ENCODE data around the gene CSNK1E. TPM values are rescaled to one million over a fixed set of nuclear protein-coding genes. Genes with fewer than 3 reads are reported as not detected.

CSNK1E gene
- total RNA-seq, 1 experiment from 2014 or later, result 118 TPM

- Histone ChIP-seq H3K27ac (peak overlapping the region; percentile 88), H3K4me3 (no peak overlapping the region), H3K4me1 (replicated peaks) (peaks cover 65% of the 10 kb centered on the region), H3K27me3 (replicated peaks) (no peaks in the 10 kb centered on the region), H3K36me3 (peaks cover 90% of the 10 kb centered on the region), H3K9me3 (replicated peaks) (no peaks in the 10 kb centered on the region)
- no peak for DNase-seq (ENCODE audit: low read depth in 1 of 2, low spot score in 2 of 2)
Observed at GRCh38 chr22:38309614-38310517, 7.4 kb downstream of the CSNK1E start.

DNA sequence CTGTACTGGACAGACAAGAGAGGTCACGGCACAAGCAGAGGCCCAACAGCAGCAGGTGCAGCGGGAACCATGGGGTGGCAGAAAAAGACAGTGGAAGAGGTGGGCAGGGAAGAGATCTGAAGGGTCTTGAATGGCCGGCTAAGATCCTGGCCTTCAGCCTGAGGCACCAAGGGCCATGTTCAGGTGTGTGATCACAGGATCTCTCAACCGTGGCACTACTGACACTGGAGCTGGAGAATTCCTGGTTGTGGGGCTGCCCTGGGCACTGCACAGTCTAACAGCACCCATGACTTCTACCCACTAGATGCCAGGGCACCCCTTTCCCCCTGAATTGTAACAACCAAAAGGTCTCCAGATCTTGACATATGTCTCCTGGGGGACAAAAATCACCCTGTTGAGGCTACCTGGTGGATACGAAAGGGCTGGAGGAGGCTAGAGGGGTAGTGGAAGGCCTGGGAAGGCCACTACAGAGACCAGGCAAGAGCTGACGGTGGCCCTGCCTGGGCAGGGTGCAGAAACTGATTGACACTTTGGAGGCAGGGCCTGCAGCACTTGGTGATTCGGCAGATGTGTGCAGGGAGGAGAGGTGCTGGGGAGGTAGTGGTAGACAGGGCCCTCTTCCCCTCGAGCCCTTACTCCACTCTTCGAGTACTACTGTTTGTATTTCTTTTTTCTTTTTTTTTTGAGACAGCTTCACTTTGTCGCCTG, 8.3 kb downstream of the CSNK1E start:
- Histone ChIP-seq H3K27ac (no peak overlapping the region), H3K4me3 (no peak overlapping the region), H3K9me3 (replicated peaks) (no peaks in the 10 kb centered on the region), H3K4me1 (replicated peaks) (peaks cover 55% of the 10 kb centered on the region), H3K27me3 (replicated peaks) (no peaks in the 10 kb centered on the region), H3K36me3 (peaks cover 95% of the 10 kb centered on the region)
- no peak for DNase-seq (ENCODE audit: low read depth in 1 of 2, low spot score in 2 of 2)

- Histone ChIP-seq H3K4me3 (no peak overlapping the region), H3K36me3 (peaks cover 99% of the 10 kb centered on the region)
- DNase-seq (ENCODE audit: low read depth in 1 of 2, low spot score in 2 of 2), result no peak
Observed at GRCh38 chr22:38305471-38306448, 11.5 kb downstream of the CSNK1E start.

GRCh38 chr22:38304526-38304925, 12.7 kb downstream of the CSNK1E start:
- H3K9me3 ChIP-seq (replicated peaks), result no peaks in the 10 kb centered on the region
- peaks cover 99% of the 10 kb centered on the region for H3K36me3 ChIP-seq
- no peak for DNase-seq (ENCODE audit: low read depth in 1 of 2, low spot score in 2 of 2)
- H3K4me1 ChIP-seq (replicated peaks), result peaks cover 11% of the 10 kb centered on the region
- H3K27ac ChIP-seq, result no peak overlapping the region
- no peak overlapping the region for H3K4me3 ChIP-seq
- H3K27me3 ChIP-seq (replicated peaks), result no peaks in the 10 kb centered on the region

More at GRCh38 chr22:38305471-38306448, 11.5 kb downstream of the CSNK1E start:
- Histone ChIP-seq H3K27ac (no peak overlapping the region), H3K27me3 (replicated peaks) (no peaks in the 10 kb centered on the region), H3K9me3 (replicated peaks) (no peaks in the 10 kb centered on the region), H3K4me1 (replicated peaks) (peaks cover 24% of the 10 kb centered on the region)

DNA sequence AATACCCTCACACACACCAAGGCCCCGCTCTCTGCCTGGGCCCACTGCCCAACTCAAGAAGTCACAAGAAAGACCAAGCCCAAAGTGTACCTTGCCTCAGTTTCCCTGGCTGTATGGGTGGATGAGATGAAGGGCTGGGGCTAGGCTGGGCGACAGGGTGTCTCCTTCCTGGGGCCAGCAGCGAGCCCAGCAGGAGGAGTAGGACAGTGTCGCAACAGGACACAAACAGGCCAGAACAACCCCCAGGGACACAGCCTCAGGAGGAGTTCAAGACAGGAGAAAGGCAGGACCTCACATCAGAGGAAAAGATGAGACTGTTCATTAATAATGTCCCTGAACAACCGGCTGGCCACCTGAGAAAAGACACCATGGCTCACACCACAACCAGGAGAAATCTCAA, 13.3 kb downstream of the CSNK1E start:
- no peaks in the 10 kb centered on the region for H3K9me3 ChIP-seq (replicated peaks)
- DNase-seq (ENCODE audit: low read depth in 1 of 2, low spot score in 2 of 2), result no peak
- no peak overlapping the region for H3K4me3 ChIP-seq
- peaks cover 14% of the 10 kb centered on the region for H3K4me1 ChIP-seq (replicated peaks)
- peaks cover 99% of the 10 kb centered on the region for H3K36me3 ChIP-seq
- H3K27ac ChIP-seq, result no peak overlapping the region
- no peaks in the 10 kb centered on the region for H3K27me3 ChIP-seq (replicated peaks)

- Histone ChIP-seq H3K9me3 (replicated peaks) (no peaks in the 10 kb centered on the region), H3K4me3 (no peak overlapping the region), H3K27me3 (replicated peaks) (no peaks in the 10 kb centered on the region), H3K36me3 (peaks cover 99% of the 10 kb centered on the region), H3K4me1 (replicated peaks) (peaks cover 21% of the 10 kb centered on the region), H3K27ac (no peak overlapping the region)
- DNase-seq (ENCODE audit: low read depth in 1 of 2, low spot score in 2 of 2), result no peak
Observed at GRCh38 chr22:38302906-38303305, 14.3 kb downstream of the CSNK1E start.

DNA sequence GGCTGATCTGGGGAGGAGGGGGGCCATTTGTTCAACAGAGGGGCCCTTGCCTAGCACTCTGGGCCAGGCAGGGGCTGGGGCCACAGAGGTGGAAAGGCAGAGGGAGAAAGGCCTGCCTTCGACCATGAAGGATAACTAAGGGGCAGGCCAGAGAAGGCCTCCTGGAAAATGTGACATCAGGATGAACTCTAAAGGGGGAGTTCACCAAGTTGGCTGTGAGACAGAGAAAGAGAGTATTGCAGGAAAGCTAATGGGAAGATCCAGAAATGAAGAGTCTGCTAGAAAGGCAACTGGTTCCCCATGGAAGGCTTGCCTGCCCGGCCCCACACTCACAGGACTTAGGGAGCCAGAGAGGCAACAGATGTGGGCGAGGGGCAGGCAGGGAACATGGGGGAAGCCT, 16.3 kb downstream of the CSNK1E start:
- H3K27ac ChIP-seq, result no peak overlapping the region
- H3K4me1 ChIP-seq (replicated peaks), result peaks cover 15% of the 10 kb centered on the region
- no peak overlapping the region for H3K4me3 ChIP-seq
- H3K36me3 ChIP-seq, result peaks cover 99% of the 10 kb centered on the region
- no peaks in the 10 kb centered on the region for H3K27me3 ChIP-seq (replicated peaks)
- no peaks in the 10 kb centered on the region for H3K9me3 ChIP-seq (replicated peaks)
- DNase-seq (ENCODE audit: low read depth in 1 of 2, low spot score in 2 of 2), result no peak

- DNase-seq (ENCODE audit: low read depth in 1 of 2, low spot score in 2 of 2), result no peak
- no peak overlapping the region for H3K4me3 ChIP-seq
- no peak overlapping the region for H3K27ac ChIP-seq
- H3K36me3 ChIP-seq, result peaks cover 99% of the 10 kb centered on the region
- no peaks in the 10 kb centered on the region for H3K27me3 ChIP-seq (replicated peaks)
- peaks cover 10% of the 10 kb centered on the region for H3K4me1 ChIP-seq (replicated peaks)
- no peaks in the 10 kb centered on the region for H3K9me3 ChIP-seq (replicated peaks)
Observed at GRCh38 chr22:38300197-38300945, 16.9 kb downstream of the CSNK1E start.

DNA sequence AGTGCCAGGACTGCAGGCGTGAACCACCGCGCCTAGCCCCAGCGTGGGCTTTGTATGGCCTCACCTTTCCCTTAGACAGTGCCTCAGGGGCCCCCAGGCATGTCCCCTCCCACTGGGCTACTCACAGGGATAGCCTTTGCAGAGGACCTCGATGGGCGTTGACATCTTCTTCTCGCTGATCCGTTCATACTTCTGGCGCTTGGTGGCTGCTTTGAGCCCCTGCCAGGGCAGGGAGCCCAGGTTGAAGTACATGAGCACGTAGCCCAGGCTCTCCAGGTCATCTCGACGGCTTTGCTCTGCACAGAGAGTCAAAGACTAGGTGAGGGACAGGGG, 17.5 kb downstream of the CSNK1E start:
- no peaks in the 10 kb centered on the region for H3K9me3 ChIP-seq (replicated peaks)
- no peaks in the 10 kb centered on the region for H3K27me3 ChIP-seq (replicated peaks)
- no peak overlapping the region for H3K4me3 ChIP-seq
- peaks cover 10% of the 10 kb centered on the region for H3K4me1 ChIP-seq (replicated peaks)
- H3K27ac ChIP-seq, result no peak overlapping the region
- H3K36me3 ChIP-seq, result peaks cover 100% of the 10 kb centered on the region
- no peak for DNase-seq (ENCODE audit: low read depth in 1 of 2, low spot score in 2 of 2)

GRCh38 chr22:38298312-38299005, 18.8 kb downstream of the CSNK1E start:
- no peak for DNase-seq (ENCODE audit: low read depth in 1 of 2, low spot score in 2 of 2)
- H3K27ac ChIP-seq, result 0 out of 2 replicates have a peak overlapping the region, but pooled peaks have one; percentile 43
- H3K4me1 ChIP-seq (replicated peaks), result peaks cover 10% of the 10 kb centered on the region
- H3K9me3 ChIP-seq (replicated peaks), result no peaks in the 10 kb centered on the region
- H3K36me3 ChIP-seq, result peaks cover 100% of the 10 kb centered on the region
- H3K27me3 ChIP-seq (replicated peaks), result no peaks in the 10 kb centered on the region
- no peak overlapping the region for H3K4me3 ChIP-seq

DNA sequence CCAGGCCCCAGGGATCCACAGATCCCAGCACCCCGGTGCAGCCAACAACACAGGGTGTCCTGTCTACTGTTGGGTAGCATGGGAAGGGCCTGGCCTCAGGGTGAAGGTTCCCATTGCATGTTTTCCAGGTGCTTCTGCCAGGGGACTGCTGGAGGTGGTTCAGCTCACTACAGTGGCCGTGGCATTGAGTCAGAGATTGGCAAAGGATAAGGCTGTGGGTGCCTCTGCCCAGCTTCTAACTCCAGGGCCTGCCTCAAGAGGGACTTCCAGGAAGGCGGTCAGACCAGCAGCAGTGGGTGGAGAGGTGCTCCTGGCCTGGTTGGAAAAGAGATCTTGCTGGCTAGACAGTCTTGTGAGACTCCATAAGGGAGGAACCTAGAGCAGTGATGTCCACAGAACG, 20.9 kb downstream of the CSNK1E start:
- Histone ChIP-seq H3K27ac (no peak overlapping the region), H3K36me3 (peaks cover 98% of the 10 kb centered on the region)
- no peak for DNase-seq (ENCODE audit: low read depth in 1 of 2, low spot score in 2 of 2)

GRCh38 chr22:38295863-38296262, 21.4 kb downstream of the CSNK1E start:
- no peaks in the 10 kb centered on the region for H3K27me3 ChIP-seq (replicated peaks)
- H3K27ac ChIP-seq, result no peak overlapping the region
- DNase-seq (ENCODE audit: low read depth in 1 of 2, low spot score in 2 of 2), result no peak
- H3K9me3 ChIP-seq (replicated peaks), result no peaks in the 10 kb centered on the region
- peaks cover 10% of the 10 kb centered on the region for H3K4me1 ChIP-seq (replicated peaks)
- peaks cover 98% of the 10 kb centered on the region for H3K36me3 ChIP-seq
- no peak overlapping the region for H3K4me3 ChIP-seq

More for the DNA sequence above, 20.9 kb downstream of the CSNK1E start:
- Histone ChIP-seq H3K4me3 (no peak overlapping the region), H3K9me3 (replicated peaks) (no peaks in the 10 kb centered on the region), H3K27me3 (replicated peaks) (no peaks in the 10 kb centered on the region), H3K4me1 (replicated peaks) (peaks cover 10% of the 10 kb centered on the region)

All from SJSA1 (cell line).